ENCODE data around the gene DDX1.

DNA sequence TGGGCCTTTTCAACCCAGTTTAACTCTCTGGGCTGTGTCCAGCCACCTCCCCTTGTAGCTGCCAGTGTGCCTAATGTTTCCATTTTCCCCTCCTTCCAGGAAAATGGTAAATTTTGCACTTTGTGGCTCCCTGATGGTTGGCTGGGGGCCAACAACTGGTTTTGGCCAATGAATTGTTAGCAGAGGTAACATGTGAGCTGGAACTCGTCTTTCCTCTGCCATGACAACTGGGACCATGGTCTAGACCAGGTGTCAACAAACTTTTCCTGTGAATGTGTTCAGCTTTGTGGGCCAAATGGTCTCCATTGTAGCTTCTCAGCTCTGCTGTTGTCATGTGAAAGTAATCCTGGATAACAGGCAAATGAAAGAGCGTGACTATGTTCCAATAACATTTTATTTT, 87.2 kb downstream of the DDX1 start:
- TF ChIP-seq, protein P1, sequence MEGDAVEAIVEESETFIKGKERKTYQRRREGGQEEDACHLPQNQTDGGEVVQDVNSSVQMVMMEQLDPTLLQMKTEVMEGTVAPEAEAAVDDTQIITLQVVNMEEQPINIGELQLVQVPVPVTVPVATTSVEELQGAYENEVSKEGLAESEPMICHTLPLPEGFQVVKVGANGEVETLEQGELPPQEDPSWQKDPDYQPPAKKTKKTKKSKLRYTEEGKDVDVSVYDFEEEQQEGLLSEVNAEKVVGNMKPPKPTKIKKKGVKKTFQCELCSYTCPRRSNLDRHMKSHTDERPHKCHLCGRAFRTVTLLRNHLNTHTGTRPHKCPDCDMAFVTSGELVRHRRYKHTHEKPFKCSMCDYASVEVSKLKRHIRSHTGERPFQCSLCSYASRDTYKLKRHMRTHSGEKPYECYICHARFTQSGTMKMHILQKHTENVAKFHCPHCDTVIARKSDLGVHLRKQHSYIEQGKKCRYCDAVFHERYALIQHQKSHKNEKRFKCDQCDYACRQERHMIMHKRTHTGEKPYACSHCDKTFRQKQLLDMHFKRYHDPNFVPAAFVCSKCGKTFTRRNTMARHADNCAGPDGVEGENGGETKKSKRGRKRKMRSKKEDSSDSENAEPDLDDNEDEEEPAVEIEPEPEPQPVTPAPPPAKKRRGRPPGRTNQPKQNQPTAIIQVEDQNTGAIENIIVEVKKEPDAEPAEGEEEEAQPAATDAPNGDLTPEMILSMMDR (conservative IDR thresholded peaks at IDR 0.05; ENCODE audit: low read depth, low read length) = no peak
- TF ChIP-seq EZH2 (IDR thresholded peaks at IDR 0.05; ENCODE audit: borderline replicate concordance, low read depth, low read length, poor library complexity, severe bottlenecking) = no peak
